H1 (cell line): ENCODE data around the gene DGKZ. TPM values are rescaled to one million over a fixed set of nuclear protein-coding genes. Genes with fewer than 3 reads are reported as not detected.

Experiments
- CTCF ChIA-PET: fragments of 300-600 bp; sonication (Branson Sonifier 250); formaldehyde crosslinking; loops from one replicate; lab custom pipeline; 2021; ENCODE audit not compliant: partially characterized antibody; lab: Charles Lee
- POLR2A ChIA-PET: fragments of 300-600 bp; sonication (Branson Sonifier 250); formaldehyde crosslinking; loops from one replicate; lab custom pipeline; 2021; ENCODE audit warnings: inconsistent platforms; ENCODE audit not compliant: partially characterized antibody; lab: Charles Lee
- DNase-seq, 2 experiments: peaks; one replicate each; pipeline versions ENCODE4 v3.0.0 to v3.0.0-alpha.2; 2010 to 2022; ENCODE audit warnings: low spot score in 2 of 2, low read depth in 1 of 2, mixed read lengths in 1 of 2
- FAIRE-seq: peaks from 2 replicates; lab custom pipeline; 2011; peaks lifted over from hg19 to GRCh38; lab: Jason Lieb, UNC
- H2AFZ ChIP-seq: 2 replicates; pipeline ENCODE4 v1.8.1; 2012; ENCODE audit warnings: low read length, inconsistent platforms
- H2AK5ac ChIP-seq: 2 replicates; pipeline ENCODE4 v1.6.1; 2013; ENCODE audit warnings: low read depth, low read length
- H2BK120ac ChIP-seq: replicated peaks from 2 replicates; pipeline ENCODE3; 2013; ENCODE audit warnings: low read depth, low read length, inconsistent platforms
- H2BK12ac ChIP-seq: 2 replicates; pipeline ENCODE4 v1.6.1; 2013; ENCODE audit warnings: low read depth, low read length
- H2BK15ac ChIP-seq: 2 replicates; pipeline ENCODE4 v1.6.1; 2013; ENCODE audit warnings: low read length
- H2BK20ac ChIP-seq: 2 replicates; pipeline ENCODE4 v1.6.1; 2013; ENCODE audit warnings: low read length
- H2BK5ac ChIP-seq: 2 replicates; pipeline ENCODE4 v1.6.1; 2013; ENCODE audit warnings: low read depth, low read length
- H3K14ac ChIP-seq: 2 replicates; pipeline ENCODE4 v1.6.1; 2013; ENCODE audit warnings: inconsistent platforms; ENCODE audit not compliant: insufficient read length
- H3K18ac ChIP-seq: 2 replicates; pipeline ENCODE4 v1.6.1; 2013; ENCODE audit warnings: low read length; ENCODE audit errors: extremely low read depth
- H3K23ac ChIP-seq: 2 replicates; pipeline ENCODE4 v1.6.1; 2013; ENCODE audit warnings: inconsistent platforms; ENCODE audit not compliant: insufficient read length
- H3K23me2 ChIP-seq: 2 replicates; pipeline ENCODE4 v1.6.1; 2013; ENCODE audit warnings: low read depth, low read length
- H3K27ac ChIP-seq: 2 replicates; pipeline ENCODE4 v1.6.1; 2011; ENCODE audit warnings: low read depth, low read length, inconsistent platforms
- H3K27me3 ChIP-seq, 4 experiments: replicated peaks in 1 of 4; 1 replicate in 1 of 4; 2 replicates in 3 of 4; pipeline versions ENCODE4 v1.6.1 to v1.8.1; 2011 to 2013; ENCODE audit warnings: low read length in 3 of 4, mild to moderate bottlenecking in 3 of 4, inconsistent platforms in 2 of 4, mixed read lengths in 2 of 4, moderate library complexity in 1 of 4; ENCODE audit not compliant: control insufficient read depth in 3 of 4, insufficient read depth in 3 of 4; ENCODE audit errors: extremely low read depth in 1 of 4
- H3K36me3 ChIP-seq, 4 experiments: 2 replicates each; pipeline versions ENCODE4 v1.6.1 to v1.8.1; 2011 to 2013; ENCODE audit warnings: mild to moderate bottlenecking in 4 of 4, low read length in 3 of 4, moderate library complexity in 2 of 4, control low read depth in 1 of 4, inconsistent platforms in 1 of 4; ENCODE audit not compliant: insufficient read depth in 4 of 4, control insufficient read depth in 2 of 4
- H3K4ac ChIP-seq: replicated peaks from 2 replicates; pipeline ENCODE3; 2013; ENCODE audit warnings: low read length, low read depth, mixed read lengths, inconsistent platforms; ENCODE audit not compliant: insufficient read length
- H3K4me1 ChIP-seq, 4 experiments: replicated peaks in 1 of 4; 1 replicate in 1 of 4; 2 replicates in 3 of 4; pipeline versions ENCODE4 v1.6.1 to v1.8.1; 2011 to 2013; ENCODE audit warnings: low read length in 3 of 4, inconsistent platforms in 2 of 4, mixed read lengths in 1 of 4; ENCODE audit not compliant: insufficient read depth in 4 of 4, control insufficient read depth in 3 of 4
- H3K4me2 ChIP-seq, 2 experiments: 2 replicates each; pipeline versions ENCODE4 v1.6.1 to v1.8.1; 2011 to 2013; ENCODE audit warnings: low read depth in 2 of 2, low read length in 2 of 2, control low read depth in 1 of 2, inconsistent platforms in 1 of 2, mild to moderate bottlenecking in 1 of 2; ENCODE audit not compliant: insufficient read depth in 1 of 2
- H3K4me3 ChIP-seq, 4 experiments: fragments of 200-600, 300-600 bp in 1 of 4; sonication (generic), shearing (Covaris generic), sonication (Bioruptor Twin) in 1 of 4; 2 replicates each; pipeline versions ENCODE4 v1.5.1 to v1.8.1; 2011 to 2016; ENCODE audit warnings: low read length in 4 of 4, low read depth in 3 of 4, control low read depth in 2 of 4, inconsistent platforms in 2 of 4, mild to moderate bottlenecking in 2 of 4, mixed read lengths in 1 of 4, moderate library complexity in 1 of 4; ENCODE audit not compliant: insufficient read depth in 2 of 4; ENCODE audit errors: extremely low read depth in 1 of 4
- H3K56ac ChIP-seq: replicated peaks from 2 replicates; pipeline ENCODE3; 2013; ENCODE audit warnings: low read depth, mild to moderate bottlenecking, mixed read lengths, low read length, inconsistent platforms; ENCODE audit not compliant: insufficient read length
- H3K79me1 ChIP-seq: 2 replicates; pipeline ENCODE4 v1.6.1; 2013; ENCODE audit warnings: low read depth, low read length, control low read depth
- H3K79me2 ChIP-seq, 2 experiments: 2 replicates each; pipeline versions ENCODE4 v1.6.1 to v1.8.1; 2012 to 2013; ENCODE audit warnings: low read length in 2 of 2, mild to moderate bottlenecking in 2 of 2, inconsistent platforms in 1 of 2; ENCODE audit not compliant: insufficient read depth in 2 of 2, control insufficient read depth in 1 of 2
- H3K9ac ChIP-seq, 4 experiments: replicated peaks in 1 of 4; 1 replicate in 1 of 4; 2 replicates in 3 of 4; pipeline versions ENCODE4 v1.6.1 to v1.8.1; 2011 to 2013; ENCODE audit warnings: low read depth in 3 of 4, low read length in 3 of 4, control low read depth in 2 of 4, mild to moderate bottlenecking in 2 of 4, moderate library complexity in 2 of 4, inconsistent platforms in 1 of 4; ENCODE audit errors: extremely low read depth in 1 of 4
- H3K9me3 ChIP-seq, 2 experiments: 2 replicates each; pipeline versions ENCODE4 v1.6.1 to v1.8.1; 2012 to 2013; ENCODE audit warnings: mild to moderate bottlenecking in 2 of 2, moderate library complexity in 2 of 2, control low read depth in 1 of 2, inconsistent platforms in 1 of 2, low read depth in 1 of 2, low read length in 1 of 2, mixed read lengths in 1 of 2; ENCODE audit not compliant: insufficient read depth in 2 of 2
- H4K20me1 ChIP-seq, 2 experiments: replicated peaks in 1 of 2; 2 replicates each; pipeline versions ENCODE3 to v1.8.1; 2011 to 2013; ENCODE audit warnings: inconsistent platforms in 2 of 2, low read length in 2 of 2, mild to moderate bottlenecking in 1 of 2; ENCODE audit not compliant: insufficient read depth in 2 of 2, control insufficient read depth in 1 of 2
- H4K5ac ChIP-seq: 2 replicates; pipeline ENCODE4 v1.6.1; 2013; ENCODE audit warnings: low read length, low read depth, mixed read lengths, inconsistent platforms; ENCODE audit not compliant: insufficient read length
- H4K8ac ChIP-seq: 2 replicates; pipeline ENCODE4 v1.8.0; 2013; ENCODE audit warnings: mild to moderate bottlenecking, moderate library complexity, low read length, inconsistent platforms; ENCODE audit not compliant: insufficient read depth; ENCODE audit errors: extremely low read depth
- H4K91ac ChIP-seq: replicated peaks from 2 replicates; pipeline ENCODE3; 2013; ENCODE audit warnings: low read length, mixed read lengths, inconsistent platforms; ENCODE audit not compliant: insufficient read length
- CBX5 ChIP-seq: fragments of 300-800, 300-1000 bp; sonication (generic); IDR thresholded peaks from 2 replicates; pipeline ENCODE4 v1.7.1; 2016; ENCODE audit warnings: antibody characterized with exemption, low read length, low read depth
- CBX8 ChIP-seq: fragments of 300-800, 300-1000 bp; sonication (generic); IDR thresholded peaks from 2 replicates; pipeline ENCODE4 v1.7.1; 2016; ENCODE audit warnings: low read depth, low read length, borderline replicate concordance
- CHD2 ChIP-seq: IDR thresholded peaks from 2 replicates; pipeline ENCODE4 v1.6.1; 2012; ENCODE audit warnings: low read length, improper control_type of control experiment
- CREB1 ChIP-seq: IDR thresholded peaks from 2 replicates; pipeline ENCODE4 v1.6.1; 2012; ENCODE audit warnings: inconsistent platforms
- HDAC2 ChIP-seq, 2 experiments: fragments of 300-600 bp in 1 of 2; sonication (generic) in 1 of 2; IDR thresholded peaks; 2 replicates each; pipeline ENCODE4 v1.6.1; 2011 to 2012; ENCODE audit warnings: low read depth in 2 of 2, low read length in 2 of 2, mild to moderate bottlenecking in 2 of 2, moderate library complexity in 2 of 2, borderline replicate concordance in 1 of 2, inconsistent platforms in 1 of 2
- JUND ChIP-seq: IDR thresholded peaks from 2 replicates; pipeline ENCODE4 v1.6.1; 2011; ENCODE audit warnings: mild to moderate bottlenecking, improper control_type of control experiment, low read length
- KDM1A ChIP-seq: fragments of 200-600, 300-600 bp; sonication (generic); IDR thresholded peaks from 2 replicates; pipeline ENCODE4 v1.7.1; 2016; ENCODE audit warnings: mild to moderate bottlenecking, low read length, borderline replicate concordance
- RFX5 ChIP-seq: IDR thresholded peaks from 2 replicates; pipeline ENCODE4 v1.6.1; 2011; ENCODE audit warnings: low read depth, low read length, improper control_type of control experiment, borderline replicate concordance
- SIN3A ChIP-seq, 2 experiments: IDR thresholded peaks in 1 of 2; conservative IDR thresholded peaks in 1 of 2; 2 replicates each; pipeline ENCODE4 v1.6.1; 2011 to 2012; ENCODE audit warnings: low read length in 2 of 2, improper control_type of control experiment in 1 of 2, low read depth in 1 of 2, mild to moderate bottlenecking in 1 of 2
- SP1 ChIP-seq: IDR thresholded peaks from 2 replicates; pipeline ENCODE4 v1.6.1; 2011; ENCODE audit warnings: low read depth, low read length
- SUZ12 ChIP-seq: fragments of 200-600 bp; sonication (generic); IDR thresholded peaks from 2 replicates; pipeline ENCODE4 v1.6.1; 2012; ENCODE audit warnings: mild to moderate bottlenecking, inconsistent platforms, low read length, moderate library complexity, mixed read lengths
- YY1 ChIP-seq: IDR thresholded peaks from 2 replicates; pipeline ENCODE4 v1.6.1; 2011; ENCODE audit warnings: low read depth, mild to moderate bottlenecking, low read length
- WGBS, 2 experiments: shearing (Covaris generic) in 1 of 2; methylation state at CpG; one replicate each; pipeline versions ENCODE4 v1.1.6 to v1.1.7; 2013 to 2015; ENCODE audit warnings: low lambda C conversion rate in 2 of 2, mixed read lengths in 2 of 2, inconsistent platforms in 1 of 2, low coverage in 1 of 2, missing lambda C conversion rate in 1 of 2; ENCODE audit not compliant: insufficient replicate concordance in 2 of 2, insufficient coverage in 1 of 2, insufficient read length in 1 of 2; ENCODE audit errors: extremely low coverage in 1 of 2, missing lambda C conversion rate in 1 of 2; 5-methylcytosine and 5-hydroxymethylcytosine counted together
- polyA plus RNA-seq, 7 experiments: library from polyadenylated mRNA; depleted of rRNA in 3 of 7; stranded (reverse) in 5 of 7; unstranded in 2 of 7; fragments of >200 nt in 5 of 7; fragments of 200-250 nt in 2 of 7; gene quantifications; 1 replicate in 5 of 7; 2 replicates in 1 of 7; 4 replicates in 1 of 7; pipeline versions ENCODE4 v1.2.1 to v1.2.3, GENCODE V29; 2011 to 2013; ENCODE audit warnings: missing spikeins in 2 of 7, mixed read lengths in 2 of 7
- total RNA-seq: library from RNA; stranded (reverse); fragmentation: NEBNext Ultra II Directional; extraction: Animal tissue kit (Norgen Biotek cat#: 25700); gene quantifications from 2 replicates; pipeline ENCODE4 v1.2.1, GENCODE V29; 2021
- TF ChIP-seq, protein P1 (sequence below): IDR thresholded peaks from 2 replicates; pipeline ENCODE4 v1.6.1; 2012; ENCODE audit warnings: inconsistent platforms

DGKZ gene
- total and polyA plus RNA-seq, 2 of the 8 experiments (the other 6 are each of a cell fraction or from before 2014, with no cell fraction given) = 84.4 to 184 TPM

DNA sequence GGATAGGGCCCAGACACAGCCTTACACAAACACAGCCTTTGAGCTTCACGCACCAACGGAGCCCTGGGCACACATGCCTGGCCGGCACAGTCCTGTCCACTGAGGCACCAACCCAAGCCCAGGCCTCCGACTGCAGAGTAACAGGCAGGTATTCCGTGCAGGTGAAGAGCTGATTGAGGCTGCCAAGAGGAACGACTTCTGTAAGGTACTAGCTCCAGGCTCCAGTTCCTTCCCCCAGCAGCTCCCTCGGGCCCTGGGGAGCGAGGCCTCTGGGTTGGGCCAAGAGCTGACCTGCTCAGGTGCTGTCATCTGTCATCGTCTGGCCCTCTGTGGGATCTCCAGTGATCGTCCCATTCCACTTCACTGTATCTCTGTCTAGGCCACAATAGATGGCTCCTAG lies 31.0 kb downstream of the DGKZ start:
- Histone ChIP-seq H2BK20ac (no peak overlapping the region), H3K56ac (no peak overlapping the region), H4K8ac (no peak overlapping the region), H3K4me3 (no peak overlapping the region), H2BK5ac (no peak overlapping the region), H3K9me3 (no peaks in the 10 kb centered on the region), H4K20me1 (peaks cover 15 to 23% of the 10 kb centered on the region in 2 experiments), H3K27ac (no peak overlapping the region), H2AFZ (no peak overlapping the region), H3K79me1 (no peaks in the 10 kb centered on the region), H3K79me2 (no peaks in the 10 kb centered on the region; a peak in 1 of 4 replicates), H4K5ac (no peak overlapping the region), H3K23ac (no peak overlapping the region), H2BK12ac (no peak overlapping the region), H2BK120ac (no peak overlapping the region), H3K27me3 (no peaks in the 10 kb centered on the region), H3K4ac (no peak overlapping the region), H2BK15ac (no peak overlapping the region), H3K4me2 (no peak overlapping the region), H3K36me3 (peaks cover 7 to 31% (median 22%) of the 10 kb centered on the region in 4 experiments; a peak in 4 of 8 replicates), H2AK5ac (no peak overlapping the region), H3K9ac (no peak overlapping the region), H3K23me2 (peaks cover 9% of the 10 kb centered on the region; the same call in 1 of the 2 replicates), H3K14ac (no peak overlapping the region), H3K4me1 (peaks cover 0 to 16% (median 13%) of the 10 kb centered on the region in 4 experiments; a peak in 6 of 7 replicates), H4K91ac (no peak overlapping the region), H3K18ac (no peak overlapping the region)
- ChIA-PET POLR2A (interaction anchor here (0.8 to 3.8 kb wide), 8 partner anchors 9 to 135 kb away, joined by 3 to 17 read pairs (median 5); no protein-coding TSS in a partner anchor), CTCF (interaction anchor here (0.6 to 44.5 kb wide), 13 partner anchors 11 to 464 kb away, joined by 3 to 1004 read pairs (median 4); partner anchors contain the start of gene DGKZ)
- FAIRE-seq = no peak
- no peak for DNase-seq
- WGBS, 2 experiments = 86% methylated on average over 10 of the region's 10 CpGs; no CpG with 5 or more reads in 1 of the 2 experiments
- TF ChIP-seq RFX5 (no peak), CBX8 (no peak), CBX5 (no peak), KDM1A (no peak), HDAC2 (IDR thresholded peaks at IDR 0.05; ENCODE audit: borderline replicate concordance in 1 of 2, low read depth in 2 of 2, low read length in 2 of 2) (no peak), SIN3A (conservative IDR thresholded peaks at IDR 0.05 in 1 of 2, IDR thresholded peaks at IDR 0.05 in 1 of 2; ENCODE audit: low read depth in 1 of 2, low read length in 2 of 2) (no peak), SP1 (no peak), SUZ12 (no peak), CREB1 (no peak), JUND (no peak), CHD2 (no peak), YY1 (no peak)
- TF ChIP-seq, protein P1, sequence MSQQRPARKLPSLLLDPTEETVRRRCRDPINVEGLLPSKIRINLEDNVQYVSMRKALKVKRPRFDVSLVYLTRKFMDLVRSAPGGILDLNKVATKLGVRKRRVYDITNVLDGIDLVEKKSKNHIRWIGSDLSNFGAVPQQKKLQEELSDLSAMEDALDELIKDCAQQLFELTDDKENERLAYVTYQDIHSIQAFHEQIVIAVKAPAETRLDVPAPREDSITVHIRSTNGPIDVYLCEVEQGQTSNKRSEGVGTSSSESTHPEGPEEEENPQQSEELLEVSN = no peak
